HG02759 (cell line): Measurements from ENCODE around the gene KCNMA1.

Source experiments
- ATAC-seq: cut with Tn5 transposase; IDR thresholded peaks from one replicate; pipeline ENCODE4 v1.9.1; 2021; ENCODE audit warnings: mild to moderate bottlenecking, moderate library complexity; ENCODE audit not compliant: unreplicated experiment

The KCNMA1 gene

DNA sequence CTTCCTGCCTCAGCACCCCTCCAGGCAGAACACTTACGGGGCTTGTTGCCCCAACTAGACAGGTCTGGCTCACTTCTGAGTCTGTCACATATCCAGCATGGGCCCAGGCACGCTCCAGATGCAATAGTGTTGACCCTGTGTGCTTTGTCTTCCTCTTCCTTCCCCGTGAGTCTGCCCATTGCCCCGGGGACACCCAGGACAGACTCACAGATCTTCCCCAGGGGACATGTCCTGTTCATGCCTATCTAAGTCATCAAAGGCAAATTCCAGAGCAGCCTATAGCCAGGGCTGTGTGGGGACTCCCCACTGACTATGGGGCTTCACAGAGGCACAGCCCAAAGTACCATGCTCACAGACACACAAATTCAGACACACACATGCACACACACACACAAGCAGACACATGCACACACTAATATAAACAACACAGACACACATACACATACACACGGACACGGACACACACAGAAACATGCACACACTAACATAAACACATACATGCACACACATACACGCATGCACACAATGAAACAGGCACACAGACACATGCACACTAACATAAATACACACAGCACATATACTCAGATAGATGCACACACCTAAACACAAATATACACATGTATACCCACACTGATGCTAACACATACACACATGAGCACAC, 175.8 kb downstream of the KCNMA1 start:
- ATAC-seq: peak; percentile 54

DNA sequence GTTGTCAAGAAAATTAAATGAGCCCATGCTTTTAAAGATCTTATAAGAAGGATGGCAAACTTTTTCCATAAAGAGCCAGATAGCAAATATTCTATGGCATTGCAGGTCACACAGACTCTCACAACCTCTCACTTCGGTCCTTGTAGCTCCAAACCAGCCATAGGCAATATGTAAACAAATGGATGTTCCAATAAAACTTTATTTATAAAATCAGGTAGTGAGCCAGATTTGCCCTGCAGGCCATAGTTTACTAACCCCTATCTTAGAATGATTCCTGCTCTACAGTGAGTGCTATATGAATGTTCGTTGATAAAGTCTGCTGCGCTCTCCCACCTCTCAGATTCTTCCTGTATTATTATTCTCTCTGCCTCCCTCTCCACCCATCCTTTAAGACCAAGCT, 177.7 kb downstream of the KCNMA1 start:
- ATAC-seq: no peak

DNA sequence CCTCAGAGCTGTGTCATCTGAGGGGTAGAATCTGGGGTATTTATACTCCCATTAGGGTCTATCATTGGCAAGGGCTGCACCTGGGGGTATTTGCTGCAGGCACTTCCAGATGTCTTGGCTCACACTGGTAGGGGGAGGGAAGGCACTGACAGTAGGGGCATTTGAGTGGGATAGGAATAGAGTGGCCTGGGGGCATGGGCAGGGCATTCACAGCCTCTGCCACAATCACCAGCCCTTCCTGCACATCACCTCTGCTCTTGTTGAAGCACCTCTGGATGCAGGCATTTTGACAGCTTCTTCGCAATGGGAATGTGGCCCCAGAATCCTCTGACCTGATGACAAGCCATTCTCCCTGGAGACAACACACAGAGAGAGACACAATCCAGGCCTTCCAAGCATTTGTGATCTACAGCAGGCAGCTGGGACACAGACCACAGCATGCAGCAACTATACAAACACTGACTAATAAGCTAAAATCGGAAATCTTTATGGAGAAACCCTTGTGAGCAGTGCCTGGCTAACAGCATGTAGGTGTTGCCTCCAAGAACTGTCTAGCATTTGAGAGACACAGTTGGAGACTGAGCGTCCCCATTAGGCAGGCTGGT, 178.5 kb downstream of the KCNMA1 start:
- no peak for ATAC-seq

GRCh38 chr10:77457721-77458120, 179.9 kb downstream of the KCNMA1 start:
- ATAC-seq: no peak

- ATAC-seq: no peak
Observed at GRCh38 chr10:77457266-77457665, 180.3 kb downstream of the KCNMA1 start.

DNA sequence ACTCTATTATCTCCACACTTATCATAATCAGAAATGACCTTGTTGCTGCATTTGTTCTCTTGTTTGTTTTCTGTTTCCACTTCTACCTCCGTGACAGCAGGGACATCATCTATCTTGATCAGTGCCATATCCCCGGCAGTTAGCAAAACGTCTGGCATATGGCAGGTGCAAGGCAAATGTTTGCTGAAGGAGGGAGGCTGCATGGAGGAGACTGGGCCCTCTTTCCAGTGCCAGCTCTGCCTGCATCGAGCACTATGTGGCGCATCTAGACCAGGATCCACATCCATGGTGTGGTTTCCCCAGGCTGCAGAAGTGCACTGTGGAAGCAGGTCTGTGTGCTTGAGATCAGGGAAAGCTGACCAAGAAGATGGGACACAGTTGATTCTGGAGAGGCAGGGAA, 181.2 kb downstream of the KCNMA1 start:
- no peak for ATAC-seq

DNA sequence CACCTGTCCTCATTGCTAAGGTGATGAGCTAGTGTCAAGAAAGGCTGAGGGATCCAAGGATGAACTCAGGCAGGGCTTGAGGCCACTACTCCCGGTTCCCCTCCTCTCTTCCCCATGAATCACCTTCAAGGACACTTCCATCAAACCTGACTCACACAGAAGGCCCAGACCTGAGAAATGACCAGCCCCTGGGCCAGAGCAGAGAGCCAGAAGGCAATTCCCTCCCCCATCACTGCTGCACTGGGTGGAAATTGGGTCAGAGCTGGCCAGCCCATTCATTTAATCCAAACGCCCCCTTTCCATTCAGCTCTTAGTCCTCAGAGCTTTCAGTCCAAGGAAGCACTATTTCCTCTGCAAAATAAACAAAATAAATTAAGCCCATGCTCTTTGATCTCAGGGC, 182.0 kb downstream of the KCNMA1 start:
- ATAC-seq: no peak

DNA sequence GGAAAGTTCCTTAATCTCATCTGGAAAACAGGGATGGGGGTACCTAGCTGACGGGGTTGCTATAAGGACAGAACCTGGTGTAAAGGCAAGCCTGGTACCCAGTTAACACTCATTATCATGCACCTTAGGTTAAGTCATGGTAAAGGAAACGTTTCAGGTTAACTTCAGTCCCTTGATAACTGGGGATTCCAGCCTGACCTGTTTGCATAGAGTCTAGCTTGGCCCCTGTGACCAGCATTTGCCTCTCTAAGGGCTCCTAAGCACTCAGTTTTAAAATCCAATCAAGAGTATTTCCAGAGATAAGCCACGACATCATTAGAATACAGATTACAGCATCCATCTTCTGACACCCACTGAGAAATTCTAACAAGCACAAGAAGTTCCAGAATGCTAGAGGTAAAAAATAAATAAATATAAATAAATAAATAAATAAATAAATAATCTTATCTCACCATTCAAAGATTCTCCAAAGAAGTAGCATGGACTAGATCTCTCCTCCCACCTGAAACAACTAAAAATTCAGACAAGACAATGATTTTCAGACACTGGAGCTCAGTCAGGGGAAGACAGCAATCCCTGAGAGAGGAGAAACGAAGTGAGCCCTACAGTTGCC, 184.6 kb downstream of the KCNMA1 start:
- ATAC-seq: no peak

DNA sequence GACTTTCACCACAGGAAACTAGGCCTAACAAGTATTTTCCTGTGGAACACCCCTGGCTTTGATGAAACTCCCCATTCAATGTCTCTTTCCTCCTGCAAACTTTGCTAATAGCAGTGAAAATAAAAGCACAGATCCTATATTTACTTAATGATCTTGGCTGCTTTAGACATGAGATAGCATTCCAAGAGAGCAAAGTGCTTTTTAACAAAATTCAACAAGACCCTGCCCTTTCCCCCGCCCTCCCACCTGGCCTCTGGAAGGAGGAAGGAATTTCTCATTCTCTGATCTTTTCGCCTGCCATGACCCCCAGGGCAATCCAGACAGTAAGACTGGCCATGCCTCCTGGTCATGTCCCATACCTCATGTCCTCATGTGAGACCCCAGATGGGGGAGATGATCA, 185.7 kb downstream of the KCNMA1 start:
- no peak for ATAC-seq

DNA sequence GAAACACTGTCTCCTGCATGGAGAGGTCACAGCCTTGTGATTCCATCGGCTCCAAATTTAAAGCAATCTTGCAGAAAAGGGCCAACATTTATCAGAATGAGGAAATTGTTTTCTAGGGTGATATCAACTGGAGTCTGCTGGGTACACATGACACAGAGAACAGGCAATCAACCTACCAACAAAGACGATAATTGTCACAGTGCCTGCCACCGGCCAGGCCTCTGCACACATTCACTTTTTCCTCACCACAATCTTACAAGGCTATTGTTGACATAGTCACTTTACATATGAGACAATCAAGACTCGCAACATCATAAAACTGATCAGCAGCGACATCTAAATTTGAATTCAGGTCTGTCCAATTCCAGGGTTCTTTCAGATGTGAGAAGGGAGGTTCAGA, 189.4 kb downstream of the KCNMA1 start:
- ATAC-seq: no peak

GRCh38 chr10:77446700-77447099, 190.9 kb downstream of the KCNMA1 start:
- ATAC-seq: no peak

DNA sequence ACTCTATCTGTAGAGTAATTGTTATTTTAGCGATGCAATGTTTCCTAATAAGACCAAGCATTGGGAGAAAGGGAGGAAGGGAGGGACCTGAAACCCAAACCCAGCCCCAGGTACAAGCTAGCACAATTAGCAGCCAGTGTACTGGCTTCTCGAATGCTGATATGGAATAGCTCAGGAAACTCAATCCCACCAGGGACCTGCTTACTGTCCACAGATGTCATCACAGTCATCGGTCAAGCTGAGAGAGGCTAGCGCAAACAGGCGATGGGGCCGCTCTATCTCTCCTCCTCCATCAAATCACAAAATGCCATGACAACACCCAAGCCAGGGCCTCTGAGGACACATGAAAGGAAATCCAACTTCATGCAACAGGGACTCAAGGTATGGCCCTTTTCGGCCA, 192.1 kb downstream of the KCNMA1 start:
- ATAC-seq: no peak

- no peak for ATAC-seq
Observed at GRCh38 chr10:77444041-77444440, 193.6 kb downstream of the KCNMA1 start.

GRCh38 chr10:77442699-77443189, 194.9 kb downstream of the KCNMA1 start:
- no peak for ATAC-seq

DNA sequence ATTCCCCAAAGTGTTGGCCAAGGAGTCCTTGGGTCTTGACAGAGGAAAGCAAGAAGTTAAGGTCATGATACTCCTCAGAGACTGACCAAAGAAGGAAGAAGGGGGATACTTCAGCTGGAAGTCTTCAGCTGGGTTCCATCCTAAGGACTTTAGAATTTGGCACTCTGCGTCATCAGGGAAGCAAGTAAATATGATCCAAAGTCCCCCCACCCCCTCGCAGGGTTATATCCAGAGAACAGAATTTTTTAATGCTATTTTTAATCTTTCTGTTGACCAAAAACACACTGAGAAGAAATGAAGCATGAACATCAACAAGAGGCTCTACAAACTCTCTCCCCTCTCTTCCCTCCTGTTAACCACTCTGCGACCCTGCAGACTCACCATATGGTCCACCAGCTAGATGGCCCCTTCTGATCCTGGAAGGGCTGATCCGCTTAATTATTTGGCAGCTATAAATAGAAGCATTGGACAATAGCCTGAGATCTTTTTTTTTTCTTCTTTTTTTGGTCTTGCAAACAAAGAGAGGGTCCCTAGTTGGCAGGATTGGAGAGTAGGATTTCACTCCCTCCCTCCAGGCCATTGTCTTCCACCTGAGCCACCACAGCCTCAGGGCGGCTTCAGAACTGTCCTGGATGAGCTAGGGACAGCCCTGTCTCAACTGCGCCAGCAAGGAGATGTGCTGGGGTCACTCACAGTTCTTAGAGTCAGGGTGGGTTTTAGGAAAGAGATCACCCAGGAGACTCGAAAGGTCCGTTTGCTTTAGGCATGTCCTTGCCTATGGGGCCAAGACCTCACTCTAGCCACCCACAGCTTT, 196.0 kb downstream of the KCNMA1 start:
- no peak for ATAC-seq

GRCh38 chr10:77436257-77436975, 201.2 kb downstream of the KCNMA1 start:
- ATAC-seq: no peak

DNA sequence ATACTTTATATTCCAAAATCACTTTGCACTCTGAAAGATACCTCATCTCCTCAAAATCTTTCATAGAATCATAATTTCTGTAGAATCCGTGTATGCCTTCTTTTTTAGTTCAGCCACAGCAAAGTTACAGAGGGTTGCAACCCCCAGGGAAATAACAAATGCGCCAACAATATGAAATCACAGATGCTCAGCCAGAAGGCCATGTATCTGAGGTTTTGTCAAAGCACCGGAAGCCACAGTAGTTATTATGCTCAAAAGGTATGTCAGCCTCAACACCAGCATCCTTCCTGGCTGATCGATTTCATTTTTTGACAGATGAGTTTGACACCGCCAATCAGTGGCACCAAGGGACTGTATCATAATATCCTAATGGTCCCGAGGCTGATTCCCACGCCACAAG, 204.1 kb downstream of the KCNMA1 start:
- no peak for ATAC-seq

GRCh38 chr10:77431980-77432797, 205.4 kb downstream of the KCNMA1 start:
- ATAC-seq: no peak

DNA sequence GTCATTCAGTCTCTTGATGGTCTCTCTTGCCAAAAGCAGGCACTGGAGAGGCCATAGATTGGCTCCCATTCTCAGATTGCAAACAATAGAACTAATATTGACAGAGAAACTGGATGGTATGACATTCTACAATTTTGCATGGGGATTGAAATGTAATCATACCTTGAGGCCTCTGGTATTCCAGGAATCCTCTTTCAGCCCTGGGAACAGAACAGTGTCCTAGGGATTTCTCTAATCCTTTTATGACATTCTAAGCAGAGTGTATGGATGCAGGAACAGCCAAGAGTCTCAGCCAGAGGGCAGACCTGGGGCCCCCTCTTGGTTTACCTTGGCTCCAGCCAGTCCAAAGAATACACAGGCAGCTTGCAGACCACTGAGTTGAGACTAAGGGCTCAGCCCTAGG, 206.4 kb downstream of the KCNMA1 start:
- ATAC-seq: no peak

DNA sequence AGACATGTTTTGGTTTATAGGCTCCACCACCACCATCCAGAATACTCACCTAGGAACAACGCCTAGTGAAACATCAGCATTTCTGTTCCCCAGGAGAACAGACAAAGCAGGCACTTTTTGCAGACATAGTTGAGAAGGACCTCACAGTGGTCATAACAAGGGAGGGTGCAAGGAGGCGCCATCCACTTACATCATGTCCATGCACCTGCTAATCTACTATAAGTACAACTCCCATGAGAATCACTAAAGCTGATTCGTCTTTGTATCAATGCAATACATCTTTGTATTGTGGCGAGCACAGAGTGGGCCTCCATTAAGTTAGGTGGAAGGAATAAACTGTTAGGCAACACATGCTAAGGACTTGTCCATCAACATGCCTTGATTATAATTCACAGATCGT, 207.1 kb downstream of the KCNMA1 start:
- no peak for ATAC-seq
